ENCODE results near the gene TNF.

The TNF gene

DNA sequence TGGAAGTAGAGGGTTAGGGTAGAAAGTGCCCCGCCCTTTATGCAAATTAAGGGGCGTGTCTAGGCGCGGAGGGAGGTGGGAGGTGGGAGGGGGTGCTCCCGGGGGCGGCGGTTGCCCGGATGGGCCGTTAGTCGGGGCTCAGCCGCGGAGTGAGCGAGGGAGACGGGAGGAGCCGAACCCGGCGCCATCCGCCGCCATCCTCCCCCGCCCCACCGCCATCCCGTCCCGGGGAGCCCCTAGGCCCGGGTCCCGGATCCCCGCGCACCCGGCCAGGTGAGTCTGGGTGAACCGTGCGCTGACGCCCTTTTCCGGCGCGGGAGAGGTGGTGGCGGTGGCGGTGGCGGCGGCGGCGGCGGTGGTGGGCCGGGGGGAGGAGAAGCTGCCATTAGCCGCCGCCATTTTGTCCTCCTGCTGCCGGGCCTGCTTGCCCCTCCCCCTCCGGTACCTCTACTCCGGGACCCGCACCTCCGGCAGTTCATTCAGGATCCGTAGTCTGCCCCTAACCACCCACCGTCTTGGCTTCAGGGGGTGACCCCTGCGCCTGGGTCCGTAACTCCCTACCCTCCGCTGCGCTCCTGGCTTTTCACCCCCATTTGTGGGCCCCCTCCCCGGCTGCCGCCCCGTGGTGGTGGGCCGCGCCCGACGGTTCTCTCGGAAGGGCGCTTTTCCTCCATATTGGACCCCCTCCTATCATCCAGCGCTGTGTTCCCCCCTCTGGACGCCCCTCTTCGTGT is 45.4 kb downstream of the TNF start, which contains the start of gene PRRC2A:
Gene PRRC2A, plus strand, starts transcription at position 130 of the 734 bp plus-strand sequence. CDS start 2,075 bp downstream, outside the sequence.
- peak within 1 kb of the TSS; percentile 95 for H3K4me3 ChIP-seq (ENCODE audit: low read length)
- peaks cover 2% of the 10 kb centered on the region for H3K27me3 ChIP-seq (ENCODE audit: control insufficient read depth, insufficient read depth, low read length)
- H3K4me1 ChIP-seq (ENCODE audit: control insufficient read depth, insufficient read depth, low read length) = peaks cover 8% of the 10 kb centered on the region
- peak within 1 kb of the TSS; percentile 92 for H3K9ac ChIP-seq (ENCODE audit: low read length)
- H3K27ac ChIP-seq (ENCODE audit: low read depth, low read length) = peak within 1 kb of the TSS; percentile 94
- peaks cover 18% of the 10 kb centered on the region for H3K36me3 ChIP-seq (ENCODE audit: control insufficient read depth, insufficient read depth, low read length)

DNA sequence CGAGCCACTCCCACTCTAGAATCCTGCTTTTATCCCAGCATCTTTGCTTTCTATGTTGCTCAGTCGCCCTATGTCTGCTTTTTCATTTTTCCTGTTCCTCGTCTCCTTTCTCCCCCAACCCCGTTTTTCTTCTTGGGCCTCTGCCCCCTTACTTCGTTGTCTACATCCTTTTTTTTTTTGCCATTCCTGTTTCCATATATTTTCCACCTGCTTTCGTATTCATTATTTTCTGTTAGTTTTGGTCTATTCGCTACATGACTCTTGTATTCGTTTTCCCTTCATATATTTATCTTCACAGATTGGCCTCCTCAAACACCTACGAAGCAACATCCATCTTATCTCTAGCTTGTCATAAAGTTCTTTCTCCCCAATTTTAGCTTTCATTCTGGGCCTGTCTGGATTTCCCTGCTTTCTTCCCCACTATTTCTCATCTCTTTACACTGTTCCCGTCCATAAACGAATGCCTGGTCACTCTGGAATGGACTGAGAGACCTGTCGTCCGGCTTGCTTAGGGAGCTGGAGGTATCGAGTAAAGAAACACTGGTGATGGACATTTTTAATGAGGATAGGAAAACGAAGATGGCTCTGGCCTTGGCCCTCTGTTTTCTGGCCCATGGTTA is 46.1 kb downstream of the TNF start:
- H3K4me3 ChIP-seq (ENCODE audit: low read length) = peak overlapping the region; percentile 95
- peaks cover 25% of the 10 kb centered on the region for H3K36me3 ChIP-seq (ENCODE audit: control insufficient read depth, insufficient read depth, low read length)
- H3K27ac ChIP-seq (ENCODE audit: low read depth, low read length) = peak overlapping the region; percentile 94
- peak overlapping the region; percentile 92 for H3K9ac ChIP-seq (ENCODE audit: low read length)
- peaks cover 8% of the 10 kb centered on the region for H3K4me1 ChIP-seq (ENCODE audit: control insufficient read depth, insufficient read depth, low read length)
- H3K27me3 ChIP-seq (ENCODE audit: control insufficient read depth, insufficient read depth, low read length) = peaks cover 2% of the 10 kb centered on the region

DNA sequence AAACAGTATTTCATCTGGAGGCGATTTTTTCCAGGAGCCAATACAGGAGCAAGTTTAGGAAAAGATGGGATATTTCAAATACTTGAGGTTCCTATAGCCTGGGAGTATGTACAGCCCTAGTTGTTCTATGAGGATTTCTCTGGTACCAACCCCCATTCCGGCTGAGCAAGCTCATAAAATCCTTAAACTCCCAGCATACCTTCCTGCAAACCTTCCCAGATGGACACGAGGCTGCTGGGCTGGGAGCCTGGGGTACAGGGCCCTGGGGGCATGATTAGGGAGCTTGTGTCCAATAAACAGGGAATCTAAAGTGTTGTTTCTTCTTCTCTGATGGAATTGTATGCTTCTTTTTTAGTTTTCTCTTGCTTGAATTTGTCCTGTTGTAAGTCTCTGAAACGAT is 46.6 kb downstream of the TNF start:
- Histone ChIP-seq H3K4me1 (ENCODE audit: control insufficient read depth, insufficient read depth, low read length) (peaks cover 8% of the 10 kb centered on the region), H3K27ac (ENCODE audit: low read depth, low read length) (peak overlapping the region; percentile 94), H3K9ac (ENCODE audit: low read length) (no peak overlapping the region), H3K27me3 (ENCODE audit: control insufficient read depth, insufficient read depth, low read length) (peaks cover 2% of the 10 kb centered on the region), H3K4me3 (ENCODE audit: low read length) (peak overlapping the region; percentile 95), H3K36me3 (ENCODE audit: control insufficient read depth, insufficient read depth, low read length) (peaks cover 27% of the 10 kb centered on the region)

DNA sequence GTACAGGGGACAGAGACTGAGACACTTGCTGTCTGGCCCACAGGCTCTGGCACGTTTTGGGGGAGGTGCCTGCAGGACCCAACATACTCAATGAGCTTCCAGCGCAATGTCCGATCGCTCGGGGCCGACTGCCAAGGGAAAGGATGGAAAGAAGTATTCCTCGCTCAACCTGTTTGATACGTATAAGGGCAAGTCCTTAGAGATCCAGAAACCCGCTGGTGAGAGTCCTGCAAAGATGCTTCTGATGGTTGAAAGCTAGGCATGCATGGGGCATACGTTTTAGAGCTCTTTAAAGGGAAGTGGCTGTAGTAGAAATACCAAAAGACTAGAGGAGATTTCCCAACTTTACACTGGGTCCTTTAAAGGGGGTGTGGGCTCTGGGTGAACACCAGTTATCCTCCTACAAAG is 47.3 kb downstream of the TNF start:
- H3K4me1 ChIP-seq (ENCODE audit: control insufficient read depth, insufficient read depth, low read length) = peaks cover 8% of the 10 kb centered on the region
- no peak overlapping the region for H3K27ac ChIP-seq (ENCODE audit: low read depth, low read length)
- no peak overlapping the region for H3K9ac ChIP-seq (ENCODE audit: low read length)
- no peak overlapping the region for H3K4me3 ChIP-seq (ENCODE audit: low read length)
- peaks cover 2% of the 10 kb centered on the region for H3K27me3 ChIP-seq (ENCODE audit: control insufficient read depth, insufficient read depth, low read length)
- peaks cover 32% of the 10 kb centered on the region for H3K36me3 ChIP-seq (ENCODE audit: control insufficient read depth, insufficient read depth, low read length)

DNA sequence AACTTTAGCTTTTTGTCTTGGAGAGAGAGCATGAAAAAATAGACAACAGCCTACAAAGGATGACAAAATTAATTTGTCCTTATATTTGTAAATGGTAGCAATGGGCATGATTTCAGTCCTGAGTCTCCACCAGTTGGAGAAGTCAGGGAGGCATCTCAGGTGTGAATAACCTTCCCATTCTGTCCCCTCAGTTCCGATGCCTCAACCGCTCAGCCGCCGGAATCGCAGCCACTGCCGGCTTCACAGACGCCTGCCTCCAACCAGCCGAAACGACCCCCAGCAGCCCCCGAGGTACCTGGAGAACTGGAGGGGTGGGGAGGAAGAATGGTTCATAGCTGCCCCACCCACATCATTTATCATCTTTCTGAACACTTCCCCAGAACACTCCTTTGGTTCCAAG is 48.7 kb downstream of the TNF start:
- Histone ChIP-seq H3K4me3 (ENCODE audit: low read length) (no peak overlapping the region), H3K4me1 (ENCODE audit: control insufficient read depth, insufficient read depth, low read length) (peaks cover 8% of the 10 kb centered on the region), H3K27ac (ENCODE audit: low read depth, low read length) (no peak overlapping the region), H3K9ac (ENCODE audit: low read length) (no peak overlapping the region), H3K27me3 (ENCODE audit: control insufficient read depth, insufficient read depth, low read length) (peaks cover 2% of the 10 kb centered on the region), H3K36me3 (ENCODE audit: control insufficient read depth, insufficient read depth, low read length) (peaks cover 46% of the 10 kb centered on the region)

DNA sequence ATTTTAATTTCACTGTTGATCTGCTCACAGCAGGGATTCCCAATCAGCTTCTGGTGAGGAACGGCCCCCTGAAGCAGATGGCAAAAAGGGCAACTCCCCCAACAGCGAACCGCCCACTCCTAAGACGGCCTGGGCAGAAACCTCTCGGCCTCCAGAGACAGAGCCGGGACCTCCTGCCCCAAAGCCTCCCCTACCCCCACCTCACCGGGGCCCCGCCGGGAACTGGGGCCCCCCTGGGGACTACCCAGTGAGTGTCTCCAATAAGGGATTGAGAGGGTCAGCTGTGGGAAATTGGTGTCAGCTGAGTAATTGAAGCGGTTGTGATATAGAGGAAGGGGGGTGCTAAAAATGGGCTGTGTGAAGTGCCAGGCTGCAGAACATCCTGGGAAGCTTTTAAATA is 51.6 kb downstream of the TNF start:
- H3K27me3 ChIP-seq (ENCODE audit: control insufficient read depth, insufficient read depth, low read length) = no peaks in the 10 kb centered on the region
- no peak overlapping the region for H3K9ac ChIP-seq (ENCODE audit: low read length)
- peaks cover 63% of the 10 kb centered on the region for H3K36me3 ChIP-seq (ENCODE audit: control insufficient read depth, insufficient read depth, low read length)
- no peak overlapping the region for H3K4me3 ChIP-seq (ENCODE audit: low read length)
- no peak overlapping the region for H3K27ac ChIP-seq (ENCODE audit: low read depth, low read length)
- H3K4me1 ChIP-seq (ENCODE audit: control insufficient read depth, insufficient read depth, low read length) = peaks cover 4% of the 10 kb centered on the region

DNA sequence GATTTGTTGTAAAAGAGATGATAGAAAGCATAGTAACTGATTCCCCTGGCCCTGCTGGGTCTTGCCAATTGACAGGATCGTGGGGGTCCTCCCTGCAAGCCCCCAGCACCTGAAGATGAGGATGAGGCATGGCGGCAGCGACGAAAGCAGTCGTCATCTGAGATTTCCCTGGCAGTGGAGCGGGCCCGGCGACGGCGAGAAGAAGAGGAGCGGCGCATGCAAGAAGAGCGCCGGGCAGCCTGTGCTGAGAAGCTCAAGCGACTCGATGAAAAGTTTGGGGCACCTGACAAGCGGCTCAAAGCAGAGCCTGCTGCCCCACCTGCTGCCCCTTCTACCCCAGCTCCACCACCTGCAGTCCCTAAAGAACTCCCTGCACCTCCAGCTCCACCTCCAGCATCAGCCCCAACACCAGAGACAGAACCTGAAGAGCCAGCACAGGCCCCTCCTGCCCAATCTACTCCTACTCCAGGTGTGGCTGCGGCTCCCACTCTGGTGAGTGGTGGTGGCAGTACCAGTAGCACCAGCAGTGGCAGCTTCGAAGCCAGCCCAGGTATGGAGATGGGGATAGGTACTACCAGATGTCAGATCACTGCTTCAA is 52.4 kb downstream of the TNF start:
- peaks cover 63% of the 10 kb centered on the region for H3K36me3 ChIP-seq (ENCODE audit: control insufficient read depth, insufficient read depth, low read length)
- H3K4me1 ChIP-seq (ENCODE audit: control insufficient read depth, insufficient read depth, low read length) = no peaks in the 10 kb centered on the region
- no peaks in the 10 kb centered on the region for H3K27me3 ChIP-seq (ENCODE audit: control insufficient read depth, insufficient read depth, low read length)
- no peak overlapping the region for H3K4me3 ChIP-seq (ENCODE audit: low read length)
- H3K9ac ChIP-seq (ENCODE audit: low read length) = no peak overlapping the region
- H3K27ac ChIP-seq (ENCODE audit: low read depth, low read length) = no peak overlapping the region
